ENCODE results near the gene PCGF3.

The PCGF3 gene

GRCh38 chr4:717601-718320, 12.1 kb downstream of the PCGF3 start:
- no peak for TF ChIP-seq ZFP3 (CRISPR knock-in tag; IDR thresholded peaks at IDR 0.05)
- TF ChIP-seq ZNF70 (CRISPR knock-in tag; IDR thresholded peaks at IDR 0.05), result no peak
- no peak for TF ChIP-seq PATZ1 (CRISPR knock-in tag; IDR thresholded peaks at IDR 0.05; ENCODE audit: borderline replicate concordance)
- no peak for TF ChIP-seq ZNF565 (CRISPR knock-in tag; conservative IDR thresholded peaks at IDR 0.05; ENCODE audit: low read depth)
- no peak for TF ChIP-seq PPARA (CRISPR knock-in tag; IDR thresholded peaks at IDR 0.05; ENCODE audit: borderline replicate concordance)
- TF ChIP-seq CSDC2 (CRISPR knock-in tag; IDR thresholded peaks at IDR 0.05), result no peak
- TF ChIP-seq TOX (CRISPR knock-in tag; IDR thresholded peaks at IDR 0.05; ENCODE audit: borderline replicate concordance), result no peak
- TF ChIP-seq CREB5 (CRISPR knock-in tag; IDR thresholded peaks at IDR 0.05; ENCODE audit: low read depth), result no peak
- no peak for TF ChIP-seq ARNTL (CRISPR knock-in tag; IDR thresholded peaks at IDR 0.05; ENCODE audit: borderline replicate concordance, low read depth)
- TF ChIP-seq GLIS3 (CRISPR knock-in tag; IDR thresholded peaks at IDR 0.05), result no peak
- no peak for TF ChIP-seq BACH2 (CRISPR knock-in tag; IDR thresholded peaks at IDR 0.05; ENCODE audit: borderline replicate concordance)
- TF ChIP-seq ZFP30 (CRISPR knock-in tag; IDR thresholded peaks at IDR 0.05), result no peak
- no peak for TF ChIP-seq POU6F1 (CRISPR knock-in tag; IDR thresholded peaks at IDR 0.05; ENCODE audit: borderline replicate concordance, low read depth)
- no peak for ATAC-seq

- TF ChIP-seq CSDC2 (CRISPR knock-in tag; IDR thresholded peaks at IDR 0.05), result no peak
- no peak for TF ChIP-seq ESRRG (CRISPR knock-in tag; IDR thresholded peaks at IDR 0.05)
- no peak for TF ChIP-seq PATZ1 (CRISPR knock-in tag; IDR thresholded peaks at IDR 0.05; ENCODE audit: borderline replicate concordance)
- TF ChIP-seq OSR1 (CRISPR knock-in tag; IDR thresholded peaks at IDR 0.05), result no peak
- no peak for TF ChIP-seq SNAI2 (CRISPR knock-in tag; IDR thresholded peaks at IDR 0.05)
- TF ChIP-seq ZNF565 (CRISPR knock-in tag; conservative IDR thresholded peaks at IDR 0.05; ENCODE audit: low read depth), result no peak
- TF ChIP-seq POU6F1 (CRISPR knock-in tag; IDR thresholded peaks at IDR 0.05; ENCODE audit: borderline replicate concordance, low read depth), result no peak
- TF ChIP-seq TCF4 (CRISPR knock-in tag; IDR thresholded peaks at IDR 0.05; ENCODE audit: borderline replicate concordance), result no peak
- no peak for ATAC-seq
Measured at GRCh38 chr4:718460-718859, 12.8 kb downstream of the PCGF3 start.

- ATAC-seq, result no peak
- TF ChIP-seq CREB5 (CRISPR knock-in tag; IDR thresholded peaks at IDR 0.05; ENCODE audit: low read depth), result no peak
- no peak for TF ChIP-seq ZNF70 (CRISPR knock-in tag; IDR thresholded peaks at IDR 0.05)
- TF ChIP-seq GLIS3 (CRISPR knock-in tag; IDR thresholded peaks at IDR 0.05), result no peak
- no peak for TF ChIP-seq PATZ1 (CRISPR knock-in tag; IDR thresholded peaks at IDR 0.05; ENCODE audit: borderline replicate concordance)
- no peak for TF ChIP-seq ARNTL (CRISPR knock-in tag; IDR thresholded peaks at IDR 0.05; ENCODE audit: borderline replicate concordance, low read depth)
- no peak for TF ChIP-seq BACH2 (CRISPR knock-in tag; IDR thresholded peaks at IDR 0.05; ENCODE audit: borderline replicate concordance)
- no peak for TF ChIP-seq ZFP3 (CRISPR knock-in tag; IDR thresholded peaks at IDR 0.05)
- TF ChIP-seq TSHZ2 (CRISPR knock-in tag; IDR thresholded peaks at IDR 0.05), result no peak
- no peak for TF ChIP-seq ISL1 (CRISPR knock-in tag; IDR thresholded peaks at IDR 0.05)
- TF ChIP-seq ZNF8 (CRISPR knock-in tag; IDR thresholded peaks at IDR 0.05), result no peak
- no peak for TF ChIP-seq ESRRG (CRISPR knock-in tag; IDR thresholded peaks at IDR 0.05)
Measured at GRCh38 chr4:720111-720860, 14.7 kb downstream of the PCGF3 start.

All from SK-N-SH treated with all-trans-retinoic acid at 6 μM for 48 hours (cell line).